GM21526 (cell line): ENCODE results near the gene OR5W2.
"Not testable (repeated sequence)": the region's sequence is repeated elsewhere in the genome, so short reads cannot be mapped to it uniquely, and the experiment has no call there.

Experiments
- ATAC-seq: cut with Tn5 transposase; IDR thresholded peaks from one replicate; pipeline ENCODE4 v1.9.1; 2021; ENCODE audit warnings: moderate library complexity; ENCODE audit not compliant: unreplicated experiment, low FRiP score

OR5W2 gene

DNA sequence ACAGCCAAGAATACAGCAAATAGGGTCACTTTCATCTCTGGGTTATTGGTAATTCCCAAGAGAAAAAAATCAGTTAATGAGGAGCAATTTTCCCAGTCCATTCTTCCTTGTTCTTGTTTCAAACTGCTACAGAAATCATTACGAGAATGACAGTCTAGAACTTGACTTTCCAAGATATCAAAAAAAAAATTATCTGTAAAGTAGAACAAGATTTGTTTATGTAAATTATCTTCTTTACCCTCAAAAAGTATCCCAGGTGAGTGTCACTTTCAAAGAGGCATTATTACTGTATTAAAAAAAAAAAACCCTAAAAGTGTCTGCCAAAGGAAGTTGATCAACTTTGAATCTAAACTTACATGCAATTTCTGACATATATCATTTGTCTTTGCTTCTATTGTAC lies at the start of gene OR5W2:
Gene OR5W2, minus strand, starts transcription at position 101 of the 400 bp plus-strand sequence. Its CDS starts 0 bp downstream, at position 101.
- no peak for ATAC-seq

DNA sequence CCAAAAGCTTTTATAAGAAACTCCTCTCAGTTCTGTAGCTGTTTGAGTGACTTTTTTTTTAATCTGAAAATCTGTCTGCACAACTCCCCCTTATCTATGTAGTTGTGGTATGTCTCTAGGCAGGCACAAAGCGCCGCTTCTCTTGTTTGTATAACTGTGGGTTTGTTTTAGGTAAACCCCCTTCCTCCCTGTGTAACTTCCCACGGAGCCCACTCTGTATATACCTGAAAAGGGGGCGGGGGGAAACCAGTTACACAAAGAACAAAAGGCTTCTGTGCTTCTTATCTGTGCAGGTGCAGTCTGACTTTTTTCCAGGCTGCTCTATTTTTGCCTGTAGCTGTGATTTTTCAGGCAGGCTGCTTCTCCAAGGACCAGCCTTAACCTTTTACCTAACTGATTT lies 42.1 kb upstream of the OR5W2 start:
- no peak for ATAC-seq

- ATAC-seq = no peak
Measured at GRCh38 chr11:55949330-55949729, 34.9 kb upstream of the OR5W2 start.

- ATAC-seq = no peak
Measured at GRCh38 chr11:55942785-55943392, 28.5 kb upstream of the OR5W2 start.

GRCh38 chr11:55936300-55936699 lies 21.9 kb upstream of the OR5W2 start, which contains the start of gene OR5I1:
TSS of gene OR5I1 (minus strand) at chr11:55936400. CDS start at chr11:55936400, 0 bp downstream.
- ATAC-seq = no peak

GRCh38 chr11:55920537-55920936 lies 6.2 kb upstream of the OR5W2 start:
- no peak for ATAC-seq

GRCh38 chr11:55902308-55902707 lies 12.1 kb downstream of the OR5W2 start:
- ATAC-seq = no peak

- ATAC-seq = no peak
Measured at GRCh38 chr11:55895216-55895615, 19.2 kb downstream of the OR5W2 start.

- not testable (repeated sequence) for ATAC-seq
Measured at GRCh38 chr11:55885481-55885880, 28.9 kb downstream of the OR5W2 start.

- ATAC-seq = not testable (repeated sequence)
Measured at GRCh38 chr11:55884995-55885394, 29.4 kb downstream of the OR5W2 start.

DNA sequence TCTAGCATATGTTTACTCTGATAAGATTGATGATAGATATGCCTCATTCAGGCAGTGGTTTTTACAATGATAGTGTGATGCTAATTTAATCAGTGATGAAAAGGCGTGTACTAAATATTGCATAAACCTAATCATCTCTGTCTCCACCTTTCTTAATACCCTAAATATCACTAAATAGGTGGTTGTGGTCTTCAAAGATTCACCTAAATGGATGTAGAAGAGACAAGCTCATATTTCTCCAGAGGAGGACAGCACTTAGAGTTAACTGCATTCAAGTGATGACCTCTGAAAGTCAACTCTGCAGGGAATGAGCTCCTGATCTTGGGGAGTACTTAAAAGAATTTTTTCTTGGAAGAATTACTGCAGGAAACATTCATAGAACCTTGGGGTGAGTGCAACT lies 31.4 kb downstream of the OR5W2 start, which contains the start of gene TRIM51:
Gene TRIM51, plus strand, starts transcription at position 301 of the 400 bp plus-strand sequence. CDS start 2,132 bp downstream, outside the sequence.
- not testable (repeated sequence) for ATAC-seq

DNA sequence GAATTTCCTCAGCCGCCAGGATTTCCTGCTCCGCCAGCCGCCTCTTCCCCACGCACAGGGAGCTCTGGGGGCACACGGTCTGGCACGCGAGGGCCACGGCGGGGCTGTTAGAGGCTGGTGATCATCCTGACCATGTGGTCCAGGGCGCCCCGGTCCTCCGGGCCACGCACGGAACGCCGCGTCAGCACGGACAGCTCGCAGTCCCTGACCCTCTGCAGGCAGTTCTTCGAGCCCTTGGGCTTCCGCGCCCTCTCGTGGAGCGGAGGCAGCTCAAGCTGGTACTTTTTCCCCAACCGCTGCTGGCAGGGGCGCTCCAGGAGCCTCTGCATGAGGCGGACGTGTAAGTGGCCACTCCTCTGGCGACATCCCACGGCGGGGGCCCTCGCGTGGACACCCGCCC lies 41.2 kb downstream of the OR5W2 start:
- not testable (repeated sequence) for ATAC-seq

DNA sequence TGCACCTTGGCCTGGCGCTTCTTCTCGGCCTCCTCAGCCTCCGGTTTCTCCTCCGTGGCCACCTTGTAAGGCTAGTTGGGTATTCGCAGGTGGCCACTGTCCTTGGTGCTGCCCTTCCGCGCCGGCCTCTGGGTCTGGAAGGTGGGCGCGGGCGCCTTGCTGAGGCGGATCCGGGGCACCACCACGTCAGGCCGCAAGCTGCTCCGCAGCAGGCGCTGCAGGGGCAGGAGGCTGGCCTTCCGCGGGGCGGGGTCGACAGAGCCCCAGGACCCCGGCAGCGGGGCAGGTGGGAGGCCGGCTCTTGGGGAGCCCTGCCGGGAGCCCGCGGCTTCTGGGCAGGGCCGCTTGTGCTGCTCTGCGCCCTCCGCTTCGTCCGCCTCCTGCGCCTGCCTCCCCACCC lies 41.7 kb downstream of the OR5W2 start:
- not testable (repeated sequence) for ATAC-seq

DNA sequence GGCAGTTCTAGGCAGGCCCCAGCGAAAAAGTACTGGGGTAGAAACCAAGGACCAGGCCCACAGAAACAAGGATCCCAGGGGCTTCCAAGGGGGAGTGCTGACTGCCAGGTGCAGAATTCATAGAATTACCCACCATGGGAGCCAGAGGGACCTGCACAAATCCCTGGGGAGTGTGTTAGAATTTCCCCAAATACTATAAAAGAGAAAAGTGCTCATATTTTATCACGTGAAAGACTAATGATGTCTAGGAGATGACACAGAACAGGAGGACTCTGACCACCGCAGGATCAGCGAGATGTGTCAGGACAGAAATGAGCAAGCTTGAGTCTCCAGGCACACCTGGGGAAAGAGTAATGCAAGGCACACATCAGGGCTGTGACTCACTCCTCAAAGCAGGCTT lies 47.0 kb downstream of the OR5W2 start:
- not testable (repeated sequence) for ATAC-seq
